ENCODE measurements around the gene OR10P1. TPM values are rescaled to one million over a fixed set of nuclear protein-coding genes. Genes with fewer than 3 reads are reported as not detected.
"Not testable (repeated sequence)": the region's sequence is repeated elsewhere in the genome, so short reads cannot be mapped to it uniquely, and the experiment has no call there.

Gene OR10P1, protein sequence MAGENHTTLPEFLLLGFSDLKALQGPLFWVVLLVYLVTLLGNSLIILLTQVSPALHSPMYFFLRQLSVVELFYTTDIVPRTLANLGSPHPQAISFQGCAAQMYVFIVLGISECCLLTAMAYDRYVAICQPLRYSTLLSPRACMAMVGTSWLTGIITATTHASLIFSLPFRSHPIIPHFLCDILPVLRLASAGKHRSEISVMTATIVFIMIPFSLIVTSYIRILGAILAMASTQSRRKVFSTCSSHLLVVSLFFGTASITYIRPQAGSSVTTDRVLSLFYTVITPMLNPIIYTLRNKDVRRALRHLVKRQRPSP
- total RNA-seq = not detected
- long read RNA-seq = 0 reads

DNA sequence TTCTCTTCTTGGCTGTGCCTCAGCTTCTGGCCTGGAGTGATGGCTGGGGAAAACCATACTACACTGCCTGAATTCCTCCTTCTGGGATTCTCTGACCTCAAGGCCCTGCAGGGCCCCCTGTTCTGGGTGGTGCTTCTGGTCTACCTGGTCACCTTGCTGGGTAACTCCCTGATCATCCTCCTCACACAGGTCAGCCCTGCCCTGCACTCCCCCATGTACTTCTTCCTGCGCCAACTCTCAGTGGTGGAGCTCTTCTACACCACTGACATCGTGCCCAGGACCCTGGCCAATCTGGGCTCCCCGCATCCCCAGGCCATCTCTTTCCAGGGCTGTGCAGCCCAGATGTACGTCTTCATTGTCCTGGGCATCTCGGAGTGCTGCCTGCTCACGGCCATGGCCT lies at the start of gene OR10P1:
TSS of gene OR10P1 (plus strand) at position 40 of the 400 bp plus-strand sequence. CDS start at position 40, 0 bp downstream.
- H3K27me3 ChIP-seq = no peaks in the 10 kb centered on the region
- H3K4me1 ChIP-seq = no peaks in the 10 kb centered on the region
- intact Hi-C loops (cut with DNase I) = no loop called here
- 64% methylated on average over 5 of the region's 6 CpGs for WGBS (ENCODE audit: insufficient coverage, low coverage, low lambda C conversion rate, missing lambda C conversion rate)
- no peak within 1 kb of the TSS for H3K4me3 ChIP-seq
- no peaks in the 10 kb centered on the region for H3K9me3 ChIP-seq
- ATAC-seq = no peak
- H3K36me3 ChIP-seq = no peaks in the 10 kb centered on the region
- no peak for DNase-seq
- no peak within 1 kb of the TSS for H3K27ac ChIP-seq
- TF ChIP-seq, protein P1, sequence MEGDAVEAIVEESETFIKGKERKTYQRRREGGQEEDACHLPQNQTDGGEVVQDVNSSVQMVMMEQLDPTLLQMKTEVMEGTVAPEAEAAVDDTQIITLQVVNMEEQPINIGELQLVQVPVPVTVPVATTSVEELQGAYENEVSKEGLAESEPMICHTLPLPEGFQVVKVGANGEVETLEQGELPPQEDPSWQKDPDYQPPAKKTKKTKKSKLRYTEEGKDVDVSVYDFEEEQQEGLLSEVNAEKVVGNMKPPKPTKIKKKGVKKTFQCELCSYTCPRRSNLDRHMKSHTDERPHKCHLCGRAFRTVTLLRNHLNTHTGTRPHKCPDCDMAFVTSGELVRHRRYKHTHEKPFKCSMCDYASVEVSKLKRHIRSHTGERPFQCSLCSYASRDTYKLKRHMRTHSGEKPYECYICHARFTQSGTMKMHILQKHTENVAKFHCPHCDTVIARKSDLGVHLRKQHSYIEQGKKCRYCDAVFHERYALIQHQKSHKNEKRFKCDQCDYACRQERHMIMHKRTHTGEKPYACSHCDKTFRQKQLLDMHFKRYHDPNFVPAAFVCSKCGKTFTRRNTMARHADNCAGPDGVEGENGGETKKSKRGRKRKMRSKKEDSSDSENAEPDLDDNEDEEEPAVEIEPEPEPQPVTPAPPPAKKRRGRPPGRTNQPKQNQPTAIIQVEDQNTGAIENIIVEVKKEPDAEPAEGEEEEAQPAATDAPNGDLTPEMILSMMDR (IDR thresholded peaks at IDR 0.05) = no peak
- TF ChIP-seq POLR2A (IDR thresholded peaks at IDR 0.05) = no peak

DNA sequence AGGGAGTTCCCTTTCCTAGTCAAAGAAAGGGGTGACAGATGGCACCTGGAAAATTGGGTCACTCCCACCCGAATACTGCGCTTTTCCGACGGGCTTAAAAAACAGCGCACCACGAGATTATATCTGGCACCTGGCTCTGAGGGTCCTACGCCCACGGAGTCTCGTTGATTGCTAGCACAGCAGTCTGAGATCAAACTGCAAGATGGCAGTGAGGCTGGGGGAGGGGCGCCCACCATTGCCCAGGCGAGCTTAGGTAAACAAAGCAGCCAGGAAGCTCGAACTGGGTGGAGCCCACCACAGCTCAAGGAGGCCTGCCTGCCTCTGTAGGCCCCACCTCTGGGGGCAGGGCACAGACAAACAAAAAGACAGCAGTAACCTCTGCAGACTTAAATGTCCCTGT lies 46.5 kb upstream of the OR10P1 start:
- H3K9me3 ChIP-seq; H3K36me3 ChIP-seq; ATAC-seq; H3K4me1 ChIP-seq; DNase-seq; H3K27me3 ChIP-seq; H3K4me3 ChIP-seq; H3K27ac ChIP-seq; intact Hi-C loops (cut with DNase I): not testable (repeated sequence)
- 0% methylated on average over 3 of the region's 12 CpGs for WGBS (ENCODE audit: insufficient coverage, low coverage, low lambda C conversion rate, missing lambda C conversion rate)

DNA sequence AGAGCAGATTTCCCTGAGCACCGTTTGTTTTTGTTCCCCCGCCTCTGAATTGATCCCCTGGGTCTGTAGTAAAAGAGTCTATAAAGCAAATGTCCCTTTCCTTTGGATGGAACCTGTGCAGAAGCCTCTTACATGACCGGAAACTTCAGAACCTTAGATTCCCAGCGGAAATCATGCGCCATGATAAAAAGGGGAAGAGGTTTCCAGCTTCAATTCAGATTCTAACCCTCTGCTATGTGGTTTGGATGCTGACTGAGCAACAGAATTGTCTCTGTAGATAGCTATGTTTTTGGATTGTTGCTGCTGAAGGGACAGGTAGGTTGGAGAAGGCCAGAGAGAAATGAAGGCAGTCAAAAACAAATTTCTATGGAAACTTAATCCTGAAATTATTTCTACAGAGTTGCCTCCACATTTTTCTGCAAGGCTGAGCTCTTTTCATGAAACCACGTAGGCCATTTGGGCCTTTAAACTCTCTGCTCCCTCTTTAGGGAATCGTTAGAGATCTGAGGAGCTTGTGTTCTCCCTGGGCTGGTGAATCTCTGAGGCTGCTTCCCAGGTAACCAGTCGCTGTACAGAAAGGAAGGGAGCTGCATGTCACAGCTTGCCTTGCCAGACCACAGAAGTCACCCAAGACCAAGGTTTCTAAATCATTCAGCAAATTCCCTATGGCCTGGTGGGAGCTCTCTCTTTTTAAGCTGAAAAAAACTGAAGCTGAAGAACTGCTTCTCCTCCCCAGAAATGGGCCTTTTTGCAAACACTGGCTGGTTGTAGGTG lies 28.7 kb upstream of the OR10P1 start:
- intact Hi-C loops (cut with DNase I) = no loop called here
- Histone ChIP-seq H3K36me3 (no peaks in the 10 kb centered on the region), H3K27ac (no peak overlapping the region), H3K27me3 (no peaks in the 10 kb centered on the region), H3K4me3 (no peak overlapping the region), H3K4me1 (peaks cover 0 to 5% (median 0%) of the 10 kb centered on the region in 4 donors), H3K9me3 (no peaks in the 10 kb centered on the region)
- TF ChIP-seq POLR2A (IDR thresholded peaks at IDR 0.05) = no peak
- TF ChIP-seq, protein P1 (IDR thresholded peaks at IDR 0.05) = no peak
- WGBS (ENCODE audit: insufficient coverage, low coverage, low lambda C conversion rate, missing lambda C conversion rate) = 62% methylated on average over 7 of the region's 8 CpGs
- ATAC-seq (no peak), DNase-seq (no peak)

DNA sequence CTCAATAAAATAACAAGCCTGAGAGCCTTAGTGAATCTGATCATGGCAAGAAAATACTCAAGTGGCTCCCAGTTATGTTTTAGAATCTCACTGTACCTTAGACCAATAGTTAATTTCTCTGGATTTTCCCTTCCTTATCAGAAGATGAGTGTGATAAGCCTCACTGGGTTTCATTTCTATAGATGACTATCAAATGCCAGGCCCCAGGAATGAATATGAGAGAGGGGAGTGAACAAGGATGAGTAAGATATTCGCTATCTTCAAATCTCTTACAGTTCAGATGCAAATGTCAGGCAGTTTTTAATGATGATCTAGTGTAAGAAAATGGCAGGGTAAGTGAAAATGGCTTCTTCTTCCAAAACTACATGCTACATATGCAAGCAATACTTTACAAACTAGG lies 26.1 kb upstream of the OR10P1 start:
- Histone ChIP-seq H3K27ac (no peak overlapping the region), H3K27me3 (no peaks in the 10 kb centered on the region), H3K36me3 (no peaks in the 10 kb centered on the region), H3K9me3 (no peaks in the 10 kb centered on the region), H3K4me3 (no peak overlapping the region), H3K4me1 (peaks cover 0 to 5% (median 0%) of the 10 kb centered on the region in 4 donors)
- 33% methylated on average over 1 of the region's 1 CpG for WGBS (ENCODE audit: insufficient coverage, low coverage, low lambda C conversion rate, missing lambda C conversion rate)
- ATAC-seq (no peak), DNase-seq (no peak)
- TF ChIP-seq, protein P1 (IDR thresholded peaks at IDR 0.05) = no peak
- no peak for TF ChIP-seq POLR2A (IDR thresholded peaks at IDR 0.05)
- intact Hi-C loops (cut with DNase I) = loop anchor here in 1 of 2 donors (10.0 kb wide), 1 partner anchor 416 kb away; no protein-coding TSS in a partner anchor

DNA sequence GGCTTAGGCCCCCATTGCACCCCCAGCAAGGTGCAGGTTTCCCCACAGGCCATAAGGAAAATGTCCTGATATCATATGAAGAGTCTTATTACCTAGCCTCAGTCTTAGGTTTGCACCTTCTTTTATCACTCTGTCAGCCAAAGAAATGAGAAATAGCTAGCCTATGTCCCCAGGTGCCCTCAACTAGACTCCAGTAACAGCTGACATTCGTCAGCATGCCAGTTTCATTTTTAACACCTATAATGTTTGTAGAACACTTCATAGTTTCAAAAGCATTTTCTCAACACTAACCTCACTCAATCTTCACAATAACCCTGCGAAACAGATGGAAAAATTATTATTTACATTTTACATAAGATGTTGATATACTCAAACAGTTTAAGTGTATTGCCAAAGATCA lies 24.0 kb upstream of the OR10P1 start:
- Histone ChIP-seq H3K4me3 (no peak overlapping the region), H3K9me3 (peaks cover 0 to 8% (median 2%) of the 10 kb centered on the region in 4 donors), H3K36me3 (no peaks in the 10 kb centered on the region), H3K27me3 (no peaks in the 10 kb centered on the region), H3K4me1 (no peaks in the 10 kb centered on the region), H3K27ac (no peak overlapping the region)
- no peak for TF ChIP-seq POLR2A (IDR thresholded peaks at IDR 0.05)
- TF ChIP-seq, protein P1 (IDR thresholded peaks at IDR 0.05) = no peak
- intact Hi-C loops (cut with DNase I) = loop anchor here in 1 of 2 donors (10.0 kb wide), 1 partner anchor 418 kb away; no protein-coding TSS in a partner anchor
- WGBS (ENCODE audit: insufficient coverage, low coverage, low lambda C conversion rate, missing lambda C conversion rate) = 49% methylated on average over 2 of the region's 2 CpGs
- DNase-seq = no peak
- ATAC-seq = no peak
